SK-N-SH treated with all-trans-retinoic acid at 6 μM for 48 hours (cell line): Measurements from ENCODE around the gene NFAM1.

Experiments used
- CSDC2 ChIP-seq: fragments of 250-450 bp; sonication (Bioruptor Pico); IDR thresholded peaks from 2 replicates; pipeline ENCODE4 v1.5.0; 2020; ENCODE audit warnings: mild to moderate bottlenecking, moderate library complexity
- PATZ1 ChIP-seq: fragments of 250-450 bp; sonication (Bioruptor Pico); IDR thresholded peaks from 2 replicates; pipeline ENCODE4 v1.8.0; 2020; ENCODE audit warnings: mild to moderate bottlenecking, moderate library complexity, borderline replicate concordance
- TSHZ2 ChIP-seq: fragments of 250-450 bp; sonication (Bioruptor Pico); IDR thresholded peaks from 2 replicates; pipeline ENCODE4 v1.5.0; 2020; ENCODE audit warnings: mild to moderate bottlenecking, moderate library complexity
- ZFP30 ChIP-seq: fragments of 450-650 bp; formaldehyde crosslinking; IDR thresholded peaks from 2 replicates; pipeline ENCODE4 v1.5.0; 2022; ENCODE audit warnings: mild to moderate bottlenecking, moderate library complexity
- ZNF565 ChIP-seq: fragments of 450-650 bp; formaldehyde crosslinking; conservative IDR thresholded peaks from 2 replicates; pipeline ENCODE4 v1.5.0; 2020; ENCODE audit warnings: low read depth, mild to moderate bottlenecking, moderate library complexity

GRCh38 chr22:42367980-42368378 lies 64.2 kb downstream of the NFAM1 start:
- TF ChIP-seq ZFP30 (CRISPR knock-in tag) (no peak), TSHZ2 (no peak), PATZ1 (CRISPR knock-in tag) (no peak), ZNF565 (no peak), CSDC2 (CRISPR knock-in tag) (no peak)
